ENCODE measurements around the gene TRIM23. TPM values are rescaled to one million over a fixed set of nuclear protein-coding genes. Genes with fewer than 3 reads are reported as not detected.
"Not testable (repeated sequence)": the region's sequence is repeated elsewhere in the genome, so short reads cannot be mapped to it uniquely, and the experiment has no call there.

Gene TRIM23
- total RNA-seq, 1 donor from 2014 or later: 15.8 TPM

- DNase-seq (peak; percentile 81), ATAC-seq (peak; percentile 94 to 96)
- H3K4me3 ChIP-seq: peak within 1 kb of the TSS; percentile 94
- TF ChIP-seq, protein P1, sequence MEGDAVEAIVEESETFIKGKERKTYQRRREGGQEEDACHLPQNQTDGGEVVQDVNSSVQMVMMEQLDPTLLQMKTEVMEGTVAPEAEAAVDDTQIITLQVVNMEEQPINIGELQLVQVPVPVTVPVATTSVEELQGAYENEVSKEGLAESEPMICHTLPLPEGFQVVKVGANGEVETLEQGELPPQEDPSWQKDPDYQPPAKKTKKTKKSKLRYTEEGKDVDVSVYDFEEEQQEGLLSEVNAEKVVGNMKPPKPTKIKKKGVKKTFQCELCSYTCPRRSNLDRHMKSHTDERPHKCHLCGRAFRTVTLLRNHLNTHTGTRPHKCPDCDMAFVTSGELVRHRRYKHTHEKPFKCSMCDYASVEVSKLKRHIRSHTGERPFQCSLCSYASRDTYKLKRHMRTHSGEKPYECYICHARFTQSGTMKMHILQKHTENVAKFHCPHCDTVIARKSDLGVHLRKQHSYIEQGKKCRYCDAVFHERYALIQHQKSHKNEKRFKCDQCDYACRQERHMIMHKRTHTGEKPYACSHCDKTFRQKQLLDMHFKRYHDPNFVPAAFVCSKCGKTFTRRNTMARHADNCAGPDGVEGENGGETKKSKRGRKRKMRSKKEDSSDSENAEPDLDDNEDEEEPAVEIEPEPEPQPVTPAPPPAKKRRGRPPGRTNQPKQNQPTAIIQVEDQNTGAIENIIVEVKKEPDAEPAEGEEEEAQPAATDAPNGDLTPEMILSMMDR (IDR thresholded peaks at IDR 0.05): no peak
- peaks cover 16% of the 10 kb centered on the region for H3K36me3 ChIP-seq
- no peaks in the 10 kb centered on the region for H3K9me3 ChIP-seq
- intact Hi-C loops (cut with DNase I): no loop called here
- peak within 1 kb of the TSS; percentile 82 for H3K27ac ChIP-seq
- peaks cover 38% of the 10 kb centered on the region for H3K4me1 ChIP-seq
- H3K27me3 ChIP-seq (ENCODE audit: low read depth): no peaks in the 10 kb centered on the region
These were observed 730 bp upstream of the TRIM23 start, which contains the start of the genes SHLD3 and TRAPPC13 for GRCh38 chr5:65624571-65625555. SHLD3 (plus strand) TSS chr5:65625027; CDS start chr5:65629588, 4,561 bp downstream. TRAPPC13 (plus strand) TSS chr5:65625027; CDS start chr5:65625061, 34 bp downstream.

- Histone ChIP-seq H3K27ac (peak overlapping the region; percentile 82), H3K9me3 (no peaks in the 10 kb centered on the region), H3K4me3 (peak overlapping the region; percentile 94), H3K36me3 (peaks cover 3% of the 10 kb centered on the region), H3K27me3 (ENCODE audit: low read depth) (no peaks in the 10 kb centered on the region), H3K4me1 (peaks cover 38% of the 10 kb centered on the region)
- intact Hi-C loops (cut with DNase I): no loop called here
- DNase-seq: no peak
- no peak for ATAC-seq
- TF ChIP-seq, protein P1 (IDR thresholded peaks at IDR 0.05): no peak
These were observed 651 bp downstream of the TRIM23 start for GRCh38 chr5:65623482-65623881.

- DNase-seq; H3K36me3 ChIP-seq; ATAC-seq; H3K27me3 ChIP-seq (ENCODE audit: low read depth); H3K27ac ChIP-seq; H3K4me3 ChIP-seq; H3K9me3 ChIP-seq; intact Hi-C loops (cut with DNase I): not testable (repeated sequence)
- H3K4me1 ChIP-seq: peaks cover 38% of the 10 kb centered on the region
These were observed 2.2 kb downstream of the TRIM23 start for GRCh38 chr5:65621961-65622360.

DNA sequence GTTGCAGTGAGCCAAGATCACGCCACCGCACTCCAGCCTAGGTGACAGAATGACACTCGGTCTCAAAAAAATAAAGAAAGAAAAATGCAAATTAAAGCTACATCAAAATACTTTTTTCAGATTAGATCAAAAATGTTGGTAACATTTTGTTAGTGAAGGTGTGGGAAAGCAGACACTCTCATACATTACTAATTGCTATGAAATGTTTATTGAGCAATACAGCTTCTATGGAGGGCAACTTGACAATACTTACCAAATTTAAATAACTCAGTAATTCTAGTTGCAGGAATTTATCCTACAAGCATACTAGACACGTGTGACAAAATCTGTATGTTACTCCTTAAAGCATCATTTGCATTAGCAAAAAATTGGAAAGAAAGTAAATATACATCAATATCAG, 4.1 kb downstream of the TRIM23 start:
- no peak for DNase-seq
- Histone ChIP-seq H3K4me1 (peaks cover 25% of the 10 kb centered on the region), H3K27me3 (ENCODE audit: low read depth) (no peaks in the 10 kb centered on the region), H3K27ac (no peak overlapping the region), H3K4me3 (no peak overlapping the region), H3K9me3 (no peaks in the 10 kb centered on the region), H3K36me3 (peaks cover 26% of the 10 kb centered on the region)
- ATAC-seq: no peak
- intact Hi-C loops (cut with DNase I): no loop called here
- TF ChIP-seq, protein P1 (IDR thresholded peaks at IDR 0.05): no peak

DNA sequence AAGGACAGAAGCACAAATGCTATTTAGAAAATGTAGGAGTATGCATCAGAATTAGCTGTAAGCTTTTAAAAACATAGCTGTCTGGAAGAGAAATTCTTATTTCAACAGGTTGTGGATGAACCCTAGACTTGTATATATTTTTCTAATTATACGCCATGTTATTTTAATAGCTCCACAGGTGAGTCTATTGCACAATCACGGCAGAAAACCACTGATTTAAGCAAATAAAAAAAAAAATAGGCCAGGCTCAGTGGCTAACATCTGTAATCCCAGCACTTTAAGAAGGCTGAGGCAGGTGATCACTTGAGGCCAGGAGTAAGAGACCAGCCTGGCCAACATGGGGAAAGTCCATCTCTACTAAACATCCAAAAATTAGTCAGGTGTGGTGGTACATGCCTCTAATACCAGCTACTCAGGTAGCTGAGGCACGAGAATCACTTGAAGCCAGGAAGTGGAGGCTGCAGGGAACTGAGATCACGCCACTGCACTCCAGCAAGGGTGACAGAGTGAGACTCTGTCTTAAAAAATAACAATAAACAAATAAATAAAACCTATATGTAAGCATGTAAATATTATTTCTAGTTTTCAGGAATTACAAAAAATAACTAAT, 11.7 kb downstream of the TRIM23 start:
- peaks cover 95% of the 10 kb centered on the region for H3K36me3 ChIP-seq
- H3K27ac ChIP-seq: no peak overlapping the region

More for the DNA sequence above, 11.7 kb downstream of the TRIM23 start:
- Histone ChIP-seq H3K27me3 (ENCODE audit: low read depth) (no peaks in the 10 kb centered on the region), H3K4me3 (no peak overlapping the region), H3K4me1 (no peaks in the 10 kb centered on the region), H3K9me3 (no peaks in the 10 kb centered on the region)
- TF ChIP-seq, protein P1 (IDR thresholded peaks at IDR 0.05): no peak
- no peak for DNase-seq
- ATAC-seq: peak; percentile 61 to 62
- intact Hi-C loops (cut with DNase I): no loop called here

Measured in lower lobe of right lung (tissue), 2 donors.